GM20000 (cell line): Measurements from ENCODE around the gene TGFB1I1.
"Not testable (repeated sequence)": the region's sequence is repeated elsewhere in the genome, so short reads cannot be mapped to it uniquely, and the experiment has no call there.

Experiments
- DNase-seq: peaks from one replicate; pipeline ENCODE4 v3.0.0; 2012; ENCODE audit warnings: low spot score
- TF ChIP-seq, protein P1 (sequence below): IDR thresholded peaks from 2 replicates; pipeline ENCODE4 v1.5.1; 2012; ENCODE audit warnings: mild to moderate bottlenecking, control low read depth; ENCODE audit errors: extremely low read depth, missing control alignments

Gene TGFB1I1

DNA sequence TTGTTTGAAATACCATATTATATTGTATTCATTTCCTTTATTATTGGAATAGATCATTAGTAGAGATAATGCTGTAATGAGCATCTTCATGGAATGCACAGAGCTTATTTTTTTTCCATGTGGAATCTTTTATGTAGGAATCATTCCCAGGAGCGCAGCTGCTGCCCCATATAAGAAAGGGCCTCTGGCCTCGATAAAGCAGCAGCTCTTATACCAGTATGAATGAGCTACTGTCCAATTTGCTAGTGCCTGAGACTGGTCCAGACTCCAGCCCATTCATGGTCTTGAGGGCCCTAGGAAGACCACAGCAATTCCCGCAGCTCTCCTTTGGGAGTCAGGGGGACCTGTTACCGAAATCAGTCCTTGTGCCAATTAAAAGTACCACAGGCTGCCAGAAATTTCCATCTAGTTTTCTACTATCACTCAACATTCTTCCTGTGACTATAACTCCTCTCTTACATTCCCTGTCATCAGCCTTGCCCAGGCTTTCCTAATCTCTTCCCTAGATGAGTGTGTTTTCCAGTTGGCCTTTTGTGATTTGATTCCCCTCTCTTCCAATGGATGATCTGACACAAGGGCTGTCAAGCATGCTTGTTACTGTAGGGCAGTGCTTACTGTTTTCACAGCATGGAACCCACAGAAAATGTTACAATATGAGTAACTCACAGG lies 31.3 kb upstream of the TGFB1I1 start:
- TF ChIP-seq, protein P1, sequence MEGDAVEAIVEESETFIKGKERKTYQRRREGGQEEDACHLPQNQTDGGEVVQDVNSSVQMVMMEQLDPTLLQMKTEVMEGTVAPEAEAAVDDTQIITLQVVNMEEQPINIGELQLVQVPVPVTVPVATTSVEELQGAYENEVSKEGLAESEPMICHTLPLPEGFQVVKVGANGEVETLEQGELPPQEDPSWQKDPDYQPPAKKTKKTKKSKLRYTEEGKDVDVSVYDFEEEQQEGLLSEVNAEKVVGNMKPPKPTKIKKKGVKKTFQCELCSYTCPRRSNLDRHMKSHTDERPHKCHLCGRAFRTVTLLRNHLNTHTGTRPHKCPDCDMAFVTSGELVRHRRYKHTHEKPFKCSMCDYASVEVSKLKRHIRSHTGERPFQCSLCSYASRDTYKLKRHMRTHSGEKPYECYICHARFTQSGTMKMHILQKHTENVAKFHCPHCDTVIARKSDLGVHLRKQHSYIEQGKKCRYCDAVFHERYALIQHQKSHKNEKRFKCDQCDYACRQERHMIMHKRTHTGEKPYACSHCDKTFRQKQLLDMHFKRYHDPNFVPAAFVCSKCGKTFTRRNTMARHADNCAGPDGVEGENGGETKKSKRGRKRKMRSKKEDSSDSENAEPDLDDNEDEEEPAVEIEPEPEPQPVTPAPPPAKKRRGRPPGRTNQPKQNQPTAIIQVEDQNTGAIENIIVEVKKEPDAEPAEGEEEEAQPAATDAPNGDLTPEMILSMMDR: no peak
- DNase-seq: no peak

DNA sequence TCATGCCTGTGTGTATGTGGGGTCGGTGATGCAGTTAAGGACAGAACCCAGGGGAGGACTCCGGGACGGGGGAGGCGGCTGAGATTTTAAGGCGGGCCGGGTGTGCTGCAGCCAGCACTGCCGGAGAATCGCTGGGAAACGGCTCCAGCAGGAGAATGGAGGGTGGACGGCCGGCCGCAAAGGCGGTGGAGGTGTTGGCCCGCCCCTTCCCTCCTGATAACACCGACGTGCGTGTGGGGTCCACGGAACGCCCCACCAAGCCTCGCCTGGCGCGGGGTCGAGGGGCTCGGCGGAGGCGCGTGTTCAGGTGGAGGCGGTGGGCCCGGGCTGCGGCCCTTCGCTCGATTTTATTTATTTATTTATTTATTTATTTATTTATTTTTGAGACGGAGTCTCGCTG lies 30.0 kb upstream of the TGFB1I1 start:
- no peak for DNase-seq
- TF ChIP-seq, protein P1: no peak

DNA sequence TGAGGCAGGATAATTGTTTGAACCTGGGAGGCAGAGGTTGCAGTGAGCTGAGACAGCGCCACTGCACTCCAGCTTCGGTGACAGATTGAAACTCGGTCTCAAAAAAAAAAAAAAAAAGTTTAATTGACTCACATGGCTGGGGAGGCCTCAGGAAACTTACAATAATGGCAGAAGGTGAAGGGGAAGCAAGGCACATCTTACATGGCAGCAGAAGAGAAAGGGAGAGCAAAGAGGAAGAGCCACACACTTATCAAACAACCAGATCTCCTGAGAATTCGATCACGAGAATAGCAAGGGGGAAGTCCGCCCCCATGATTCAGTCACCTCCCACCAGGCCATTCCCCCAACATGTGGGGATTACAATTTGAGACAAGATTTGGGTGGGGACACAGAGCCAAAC lies 26.0 kb upstream of the TGFB1I1 start:
- not testable (repeated sequence) for DNase-seq

DNA sequence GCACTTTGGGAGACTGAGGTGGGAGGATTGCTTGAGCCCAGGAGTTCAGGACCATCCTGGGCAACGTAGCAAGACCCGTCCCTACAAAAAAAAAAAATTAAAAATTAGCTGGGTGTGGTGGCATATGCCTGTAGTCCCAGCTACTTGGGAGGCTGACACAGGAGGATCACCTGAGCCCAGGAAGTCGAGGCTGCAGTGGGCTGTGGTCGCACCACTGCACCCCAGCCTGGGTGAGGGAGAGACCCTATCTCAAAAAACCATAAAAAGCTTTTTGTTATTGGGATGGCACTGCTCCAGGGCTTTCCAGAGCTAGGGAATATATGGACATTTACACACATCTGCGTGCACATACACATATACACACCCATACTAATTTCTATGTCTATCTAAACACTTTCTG lies 20.8 kb upstream of the TGFB1I1 start:
- DNase-seq: no peak
- TF ChIP-seq, protein P1: no peak

DNA sequence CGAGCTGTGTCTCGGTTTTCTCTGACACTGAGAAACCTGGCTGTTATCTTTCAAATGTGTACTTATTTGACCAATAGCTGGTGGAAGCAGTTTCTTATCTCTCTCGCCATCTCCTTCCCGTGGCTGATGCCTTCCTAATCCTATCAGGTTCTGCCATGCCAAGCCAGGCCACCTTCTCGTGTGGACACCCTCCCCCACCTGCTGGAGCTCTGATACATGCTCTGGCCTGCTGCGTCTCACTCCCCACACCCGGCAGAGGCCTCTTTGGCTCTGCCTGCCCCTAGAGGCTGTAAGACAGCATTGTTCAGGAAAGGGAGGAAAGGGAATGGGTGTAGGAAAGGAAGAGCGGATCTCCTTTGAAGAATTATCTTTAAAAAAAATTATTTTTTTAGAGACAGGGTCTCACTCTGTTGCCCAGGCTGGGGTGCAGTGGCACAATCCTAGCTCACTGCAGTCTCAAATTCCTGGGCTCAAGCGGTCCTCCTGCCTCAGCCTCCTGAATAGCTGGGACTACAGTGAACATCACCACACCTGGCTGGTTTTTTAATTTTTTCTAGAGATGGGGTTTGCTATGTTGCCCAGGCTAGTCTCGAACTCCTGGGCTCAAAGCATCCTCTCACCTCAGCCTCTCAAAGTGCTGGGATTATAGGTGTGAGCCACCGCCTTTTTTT lies 20.1 kb upstream of the TGFB1I1 start:
- DNase-seq: no peak
- TF ChIP-seq, protein P1: no peak

DNA sequence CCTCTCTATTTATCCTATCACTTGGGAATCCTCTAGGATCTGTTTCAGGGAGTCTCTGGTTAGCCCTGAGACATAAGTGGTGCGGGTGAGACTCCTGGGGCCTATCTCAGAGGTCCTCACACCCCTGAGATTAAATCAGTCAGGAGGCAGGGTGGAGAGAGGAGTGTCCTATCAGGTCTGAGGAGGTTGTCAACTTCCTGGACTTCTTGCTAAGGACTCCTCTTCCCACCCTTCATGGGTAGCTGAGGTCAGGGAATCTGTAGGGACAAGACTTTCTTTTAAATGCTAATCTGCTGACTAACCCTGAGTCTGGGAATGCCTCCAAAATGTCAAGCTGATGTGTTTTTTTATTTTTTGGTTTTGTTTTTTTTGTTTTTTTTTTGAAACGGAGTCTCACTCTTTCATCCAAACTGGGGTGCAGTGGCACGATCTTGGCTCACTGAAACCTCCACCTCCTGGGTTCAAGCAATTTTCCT lies 19.3 kb upstream of the TGFB1I1 start:
- no peak for DNase-seq
- TF ChIP-seq, protein P1: no peak

DNA sequence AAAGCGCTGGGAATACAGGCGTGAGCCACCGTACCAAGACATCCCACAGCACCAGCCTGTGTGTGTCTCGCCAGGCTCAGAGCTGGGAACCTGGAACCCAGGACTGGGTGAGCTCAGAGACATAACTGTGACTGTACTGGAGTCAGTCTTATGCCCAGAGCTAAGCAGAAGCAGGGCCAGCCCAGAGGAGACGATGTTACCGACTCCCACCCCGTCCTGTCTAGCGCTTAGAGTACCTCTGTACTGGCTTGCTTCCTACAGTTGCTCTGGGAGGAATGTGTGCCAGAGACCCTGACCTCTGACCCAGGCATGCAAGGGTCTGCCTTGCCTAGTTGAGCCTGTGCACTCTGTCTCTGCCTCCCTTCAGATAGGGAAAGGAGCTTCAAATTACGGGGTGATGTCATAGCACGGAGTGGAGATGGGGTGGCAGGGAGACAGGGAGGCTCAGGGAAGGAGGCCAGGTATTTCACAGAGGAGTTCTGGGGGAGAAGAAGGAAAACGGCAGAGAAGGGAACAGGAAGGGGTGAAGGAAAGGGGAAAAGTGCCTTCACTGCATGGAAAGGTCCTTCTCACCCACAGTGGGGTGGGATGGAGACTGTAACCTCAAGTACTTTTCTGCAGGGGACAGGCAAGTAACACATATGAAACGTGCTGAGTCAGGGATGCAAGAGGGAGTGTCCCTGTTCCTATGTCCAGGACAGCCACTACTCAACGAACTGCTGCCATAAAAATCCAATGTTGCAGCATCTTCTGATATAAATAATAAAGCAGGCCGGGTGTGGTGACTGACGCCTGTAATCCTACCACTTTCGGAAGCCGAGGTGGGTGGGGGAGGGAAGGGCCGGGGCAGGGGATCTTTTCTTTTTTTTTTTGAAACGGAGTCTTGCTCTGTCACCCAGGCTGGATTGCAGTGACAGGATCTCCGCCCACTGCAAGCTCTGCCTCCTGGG lies 18.4 kb upstream of the TGFB1I1 start:
- TF ChIP-seq, protein P1: no peak
- DNase-seq: no peak
